Loucy (cell line): Measurements from ENCODE around the gene CAPN2.

Experiments
- H2AFZ ChIP-seq: fragments of 200-600 bp; sonication (generic); 2 replicates; pipeline ENCODE4 v1.6.0; 2016; ENCODE audit warnings: antibody characterized with exemption, mild to moderate bottlenecking, low read length, moderate library complexity
- H3F3A ChIP-seq: fragments of 200-600 bp; 2 replicates; pipeline ENCODE4 v1.6.0; 2016; ENCODE audit warnings: antibody characterized with exemption, low read depth, mild to moderate bottlenecking
- H3K27me3 ChIP-seq: fragments of 200-600 bp; sonication (generic); 2 replicates; pipeline ENCODE4 v1.6.1; 2014; ENCODE audit warnings: low read length, mild to moderate bottlenecking; ENCODE audit not compliant: insufficient read depth, poor library complexity, severe bottlenecking
- H3K36me3 ChIP-seq: fragments of 200-600 bp; sonication (generic); 2 replicates; pipeline ENCODE4 v1.6.1; 2016; ENCODE audit warnings: low read length; ENCODE audit not compliant: insufficient read depth
- H3K4me1 ChIP-seq: fragments of 200-600 bp; sonication (generic); 2 replicates; pipeline ENCODE4 v1.5.1; 2014; ENCODE audit warnings: low read length, mild to moderate bottlenecking; ENCODE audit not compliant: insufficient read depth, poor library complexity, severe bottlenecking
- H3K4me2 ChIP-seq: fragments of 200-600 bp; sonication (generic); 2 replicates; pipeline ENCODE4 v1.6.0; 2014; ENCODE audit warnings: antibody characterized with exemption, low read length, low read depth, mild to moderate bottlenecking; ENCODE audit not compliant: poor library complexity, severe bottlenecking
- H3K4me3 ChIP-seq: fragments of 200-600 bp; sonication (generic); 2 replicates; pipeline ENCODE4 v1.5.1; 2014; ENCODE audit warnings: low read length, mild to moderate bottlenecking, mixed read lengths; ENCODE audit not compliant: poor library complexity, severe bottlenecking
- H3K79me2 ChIP-seq: fragments of 200-600 bp; sonication (generic); 2 replicates; pipeline ENCODE4 v1.6.1; 2014; ENCODE audit warnings: low read length; ENCODE audit not compliant: insufficient read depth
- H3K9ac ChIP-seq: fragments of 200-600 bp; sonication (generic); 2 replicates; pipeline ENCODE4 v1.6.0; 2014; ENCODE audit warnings: mild to moderate bottlenecking, low read depth, low read length, moderate library complexity; ENCODE audit not compliant: poor library complexity, severe bottlenecking
- H3K9me2 ChIP-seq: fragments of 200-600 bp; sonication (generic); replicated peaks from 2 replicates; pipeline ENCODE4 v1.6.1; 2016; ENCODE audit warnings: low read depth, low read length, mixed read lengths
- H3K9me3 ChIP-seq: fragments of 200-600 bp; sonication (generic); 2 replicates; pipeline ENCODE4 v1.6.1; 2014; ENCODE audit warnings: mild to moderate bottlenecking, antibody characterized with exemption, low read length, low read depth; ENCODE audit not compliant: insufficient read depth
- H4K20me1 ChIP-seq: fragments of 200-600 bp; sonication (generic); 2 replicates; pipeline ENCODE4 v1.6.0; 2014; ENCODE audit warnings: antibody characterized with exemption, low read length, mild to moderate bottlenecking; ENCODE audit not compliant: insufficient read depth, poor library complexity, severe bottlenecking
- EZH2phosphoT487 ChIP-seq: fragments of 200-600 bp; IDR thresholded peaks from 2 replicates; pipeline ENCODE4 v1.6.1; 2018; ENCODE audit warnings: antibody characterized with exemption, mild to moderate bottlenecking, moderate library complexity, borderline replicate concordance
- TF ChIP-seq, protein P1 (sequence below): fragments of 200-600 bp; sonication (generic); conservative IDR thresholded peaks from 2 replicates; pipeline ENCODE4 v1.5.1; 2014; ENCODE audit warnings: mild to moderate bottlenecking, antibody characterized with exemption, low read length

Gene CAPN2

DNA sequence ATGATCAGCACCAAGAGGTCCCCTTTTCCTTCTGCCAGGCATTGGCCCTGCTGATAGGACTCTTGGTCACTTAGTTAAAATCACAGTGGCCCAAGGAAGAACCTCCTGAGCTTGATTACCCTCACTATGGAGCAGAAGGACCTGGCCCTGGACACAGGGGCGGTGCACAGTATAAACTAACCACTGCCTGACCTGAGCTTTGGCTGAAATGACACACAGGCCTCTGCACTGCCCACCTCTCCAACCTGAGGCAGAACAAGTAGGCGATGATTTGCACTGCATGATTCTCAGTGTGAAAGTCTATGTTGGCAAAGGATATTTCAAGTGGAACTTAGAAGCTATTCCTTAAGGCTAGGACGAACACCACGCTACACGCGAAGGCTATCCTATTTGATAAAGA lies 48.5 kb downstream of the CAPN2 start:
- H3K4me3 ChIP-seq: no peak overlapping the region
- H3K9ac ChIP-seq: no peak overlapping the region
- no peak overlapping the region for H2AFZ ChIP-seq
- H3K79me2 ChIP-seq: no peaks in the 10 kb centered on the region
- H4K20me1 ChIP-seq: no peaks in the 10 kb centered on the region
- H3F3A ChIP-seq: no peaks in the 10 kb centered on the region
- no peaks in the 10 kb centered on the region for H3K36me3 ChIP-seq
- no peak for TF ChIP-seq EZH2phosphoT487
- TF ChIP-seq, protein P1, sequence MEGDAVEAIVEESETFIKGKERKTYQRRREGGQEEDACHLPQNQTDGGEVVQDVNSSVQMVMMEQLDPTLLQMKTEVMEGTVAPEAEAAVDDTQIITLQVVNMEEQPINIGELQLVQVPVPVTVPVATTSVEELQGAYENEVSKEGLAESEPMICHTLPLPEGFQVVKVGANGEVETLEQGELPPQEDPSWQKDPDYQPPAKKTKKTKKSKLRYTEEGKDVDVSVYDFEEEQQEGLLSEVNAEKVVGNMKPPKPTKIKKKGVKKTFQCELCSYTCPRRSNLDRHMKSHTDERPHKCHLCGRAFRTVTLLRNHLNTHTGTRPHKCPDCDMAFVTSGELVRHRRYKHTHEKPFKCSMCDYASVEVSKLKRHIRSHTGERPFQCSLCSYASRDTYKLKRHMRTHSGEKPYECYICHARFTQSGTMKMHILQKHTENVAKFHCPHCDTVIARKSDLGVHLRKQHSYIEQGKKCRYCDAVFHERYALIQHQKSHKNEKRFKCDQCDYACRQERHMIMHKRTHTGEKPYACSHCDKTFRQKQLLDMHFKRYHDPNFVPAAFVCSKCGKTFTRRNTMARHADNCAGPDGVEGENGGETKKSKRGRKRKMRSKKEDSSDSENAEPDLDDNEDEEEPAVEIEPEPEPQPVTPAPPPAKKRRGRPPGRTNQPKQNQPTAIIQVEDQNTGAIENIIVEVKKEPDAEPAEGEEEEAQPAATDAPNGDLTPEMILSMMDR: no peak
- H3K27me3 ChIP-seq: no peaks in the 10 kb centered on the region
- H3K4me2 ChIP-seq: no peak overlapping the region
- H3K4me1 ChIP-seq: no peaks in the 10 kb centered on the region
- no peaks in the 10 kb centered on the region for H3K9me3 ChIP-seq
- H3K9me2 ChIP-seq: no peaks in the 10 kb centered on the region

DNA sequence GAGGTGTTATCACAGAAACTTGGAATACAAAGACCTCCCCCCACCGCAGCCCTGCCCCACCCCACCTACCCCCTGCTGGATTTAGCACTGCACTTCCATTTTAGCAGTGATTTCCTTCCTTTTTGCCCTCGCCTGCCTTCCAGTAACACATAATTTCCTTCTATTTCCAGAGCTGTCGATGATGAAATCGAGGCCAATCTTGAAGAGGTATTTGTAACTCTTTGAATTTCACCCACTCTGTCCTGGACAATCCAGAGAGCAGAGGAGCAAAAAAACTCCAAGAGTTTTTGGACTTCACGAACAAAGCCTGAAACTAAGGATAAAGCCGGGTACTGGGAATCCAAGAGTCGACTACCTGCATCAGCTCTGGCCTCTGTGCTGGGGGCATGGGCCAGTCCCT lies 49.1 kb downstream of the CAPN2 start:
- Histone ChIP-seq H3K79me2 (no peaks in the 10 kb centered on the region), H2AFZ (no peak overlapping the region), H3K9me3 (no peaks in the 10 kb centered on the region), H3F3A (no peaks in the 10 kb centered on the region), H4K20me1 (no peaks in the 10 kb centered on the region), H3K4me2 (no peak overlapping the region), H3K9me2 (no peaks in the 10 kb centered on the region), H3K27me3 (no peaks in the 10 kb centered on the region), H3K4me1 (no peaks in the 10 kb centered on the region), H3K9ac (no peak overlapping the region), H3K36me3 (no peaks in the 10 kb centered on the region), H3K4me3 (no peak overlapping the region)
- TF ChIP-seq, protein P1: no peak
- no peak for TF ChIP-seq EZH2phosphoT487

DNA sequence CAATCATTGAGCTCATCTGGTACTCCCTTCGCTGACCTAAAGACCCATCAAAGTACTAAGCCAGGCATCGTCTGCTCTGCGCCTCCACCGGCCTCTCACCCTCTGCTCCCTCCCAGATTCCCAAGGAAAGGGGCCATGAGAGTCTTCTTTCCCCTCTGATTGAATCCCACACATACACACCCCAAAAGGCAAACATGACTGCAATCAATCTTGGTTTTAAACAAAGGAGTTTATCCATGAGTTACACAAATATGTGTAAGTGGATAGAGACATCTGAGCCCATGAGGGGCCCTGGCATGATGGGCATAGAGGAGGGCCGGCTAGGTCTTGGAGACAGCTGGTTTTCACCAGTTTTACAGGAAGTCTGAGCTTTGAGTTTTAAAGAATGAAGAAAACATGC lies 50.9 kb downstream of the CAPN2 start:
- Histone ChIP-seq H3K4me3 (no peak overlapping the region), H4K20me1 (no peaks in the 10 kb centered on the region), H3K79me2 (no peaks in the 10 kb centered on the region), H3K9me3 (no peaks in the 10 kb centered on the region), H2AFZ (no peak overlapping the region), H3K27me3 (no peaks in the 10 kb centered on the region), H3K4me2 (no peak overlapping the region), H3K9me2 (no peaks in the 10 kb centered on the region), H3K36me3 (no peaks in the 10 kb centered on the region), H3K9ac (no peak overlapping the region), H3K4me1 (no peaks in the 10 kb centered on the region), H3F3A (no peaks in the 10 kb centered on the region)
- no peak for TF ChIP-seq EZH2phosphoT487
- TF ChIP-seq, protein P1: no peak
